Measurements from ENCODE around the gene GORASP1.

The GORASP1 gene

DNA sequence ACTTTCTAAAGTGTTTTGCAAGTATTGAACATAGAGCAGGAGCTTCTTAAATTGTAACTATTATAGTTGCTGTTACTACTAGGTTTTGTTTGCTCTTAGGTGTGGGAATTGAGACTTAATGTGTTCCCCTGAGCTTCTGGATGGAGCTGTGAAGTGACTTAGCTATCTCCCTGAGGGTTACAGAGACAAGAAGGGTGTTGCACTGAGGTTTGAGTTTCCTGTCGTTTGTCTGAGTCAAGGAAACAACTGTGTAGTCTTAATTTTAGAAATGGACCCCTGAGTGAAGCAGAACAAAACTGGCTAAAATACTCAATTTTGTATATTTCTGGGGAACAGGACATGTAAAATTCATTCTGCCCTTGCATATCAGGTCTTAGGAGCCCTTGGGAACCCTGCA, 20.5 kb upstream of the GORASP1 start:
- no peak overlapping the region for H3K14ac ChIP-seq (ENCODE audit: low read length in 2 of 2)
- H4K8ac ChIP-seq (ENCODE audit: low read length) = no peak overlapping the region
- H3K4me2 ChIP-seq (ENCODE audit: low read length, poor library complexity, severe bottlenecking) = no peak overlapping the region
- H2BK120ac ChIP-seq (ENCODE audit: low read depth, low read length) = no peak overlapping the region
- H3K18ac ChIP-seq (ENCODE audit: low read depth in 1 of 2, low read length in 2 of 2) = no peak overlapping the region
- H3K23ac ChIP-seq (ENCODE audit: low read length in 2 of 2) = no peak overlapping the region
- no peak overlapping the region for H2BK15ac ChIP-seq (ENCODE audit: low read depth, poor library complexity, severe bottlenecking)
- WGBS = 67% methylated on average over 1 of the region's 1 CpG
- no peak overlapping the region for H3K4ac ChIP-seq (ENCODE audit: low read depth in 1 of 2, low read length in 2 of 2)
- H3K9me3 ChIP-seq (ENCODE audit: control insufficient read depth, low read length) = no peaks in the 10 kb centered on the region
- H2AFZ ChIP-seq (ENCODE audit: low read depth, low read length) = no peak overlapping the region
- no peak for DNase-seq
- no peak overlapping the region for H2AK5ac ChIP-seq (ENCODE audit: low read length, severe bottlenecking)
- no peaks in the 10 kb centered on the region for H3K79me1 ChIP-seq (replicated peaks; ENCODE audit: low read length, poor library complexity, severe bottlenecking)
- no peak overlapping the region for H4K91ac ChIP-seq (ENCODE audit: low read length)
- H3K27ac ChIP-seq (ENCODE audit: low read length, poor library complexity, severe bottlenecking) = no peak overlapping the region
- peaks cover 0 to 18% of the 10 kb centered on the region in 2 experiments for H3K36me3 ChIP-seq (ENCODE audit: control insufficient read depth in 1 of 2, insufficient read depth in 2 of 2, low read depth in 1 of 2, low read length in 2 of 2)
- no peak overlapping the region for H2BK5ac ChIP-seq (ENCODE audit: low read depth, low read length, poor library complexity, severe bottlenecking)
- H3K27me3 ChIP-seq (ENCODE audit: control insufficient read depth in 1 of 2, insufficient read depth in 1 of 2, low read length in 2 of 2) = no peaks in the 10 kb centered on the region
- no peak overlapping the region for H3K9ac ChIP-seq (ENCODE audit: low read length)
- no peak overlapping the region for H3K4me3 ChIP-seq (ENCODE audit: insufficient read depth in 1 of 2, low read depth in 1 of 2, low read length in 2 of 2)
- H3K4me1 ChIP-seq (ENCODE audit: control insufficient read depth, insufficient read depth, low read depth, low read length) = peaks cover 15% of the 10 kb centered on the region
- no peak overlapping the region for H2BK12ac ChIP-seq (ENCODE audit: low read length in 2 of 2)

DNA sequence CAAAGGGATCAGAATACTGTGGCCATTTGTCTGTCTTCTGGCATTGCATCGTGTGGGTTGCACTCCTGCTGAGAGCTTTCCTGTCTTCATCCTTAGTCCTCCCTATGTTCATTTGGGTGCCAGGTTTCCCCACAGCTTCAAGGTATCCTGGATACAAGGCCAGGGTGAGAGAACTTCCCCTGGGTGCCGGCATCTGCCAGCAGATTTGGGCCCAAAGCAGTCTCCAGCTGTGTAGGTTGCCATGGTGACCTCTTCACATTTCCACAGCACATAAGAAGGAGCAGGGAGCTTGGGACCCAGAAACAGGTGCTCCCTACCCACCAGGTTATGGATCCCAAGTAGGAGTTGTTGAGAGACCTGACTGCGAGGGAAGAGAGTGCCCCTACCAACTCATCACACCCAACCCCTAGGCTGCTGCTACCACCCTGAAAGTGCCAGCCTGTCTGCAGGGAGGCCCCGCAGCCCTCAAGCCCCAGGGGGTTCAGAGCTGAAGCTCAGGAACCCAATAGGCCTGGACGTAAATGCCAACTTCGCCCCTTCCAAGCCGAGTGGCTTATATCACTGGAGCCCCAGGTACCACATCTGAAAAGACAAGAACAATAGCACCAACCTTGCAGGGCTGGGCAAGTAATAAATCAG, 20.0 kb upstream of the GORASP1 start:
- H3K4me3 ChIP-seq (ENCODE audit: insufficient read depth in 1 of 2, low read depth in 1 of 2, low read length in 2 of 2) = no peak overlapping the region
- H3K4me1 ChIP-seq (ENCODE audit: control insufficient read depth, insufficient read depth, low read depth, low read length) = peaks cover 15% of the 10 kb centered on the region
- no peak overlapping the region for H3K14ac ChIP-seq (ENCODE audit: low read length in 2 of 2)
- no peak overlapping the region for H2BK12ac ChIP-seq (ENCODE audit: low read length in 2 of 2)
- no peak overlapping the region for H2BK5ac ChIP-seq (ENCODE audit: low read depth, low read length, poor library complexity, severe bottlenecking)
- no peak overlapping the region for H2AK5ac ChIP-seq (ENCODE audit: low read length, severe bottlenecking)
- H3K23ac ChIP-seq (ENCODE audit: low read length in 2 of 2) = no peak overlapping the region
- H3K18ac ChIP-seq (ENCODE audit: low read depth in 1 of 2, low read length in 2 of 2) = no peak overlapping the region
- H3K9ac ChIP-seq (ENCODE audit: low read length) = no peak overlapping the region
- no peaks in the 10 kb centered on the region for H3K27me3 ChIP-seq (ENCODE audit: control insufficient read depth in 1 of 2, insufficient read depth in 1 of 2, low read length in 2 of 2)
- H3K36me3 ChIP-seq (ENCODE audit: control insufficient read depth in 1 of 2, insufficient read depth in 2 of 2, low read depth in 1 of 2, low read length in 2 of 2) = peaks cover 0 to 18% of the 10 kb centered on the region in 2 experiments
- H3K27ac ChIP-seq (ENCODE audit: low read length, poor library complexity, severe bottlenecking) = no peak overlapping the region
- no peak overlapping the region for H3K4ac ChIP-seq (ENCODE audit: low read depth in 1 of 2, low read length in 2 of 2)
- DNase-seq = no peak
- 89% methylated on average over 7 of the region's 7 CpGs for WGBS
- no peak overlapping the region for H2AFZ ChIP-seq (ENCODE audit: low read depth, low read length)
- H3K4me2 ChIP-seq (ENCODE audit: low read length, poor library complexity, severe bottlenecking) = no peak overlapping the region
- no peaks in the 10 kb centered on the region for H3K79me1 ChIP-seq (replicated peaks; ENCODE audit: low read length, poor library complexity, severe bottlenecking)
- peak overlapping the region; percentile 65 for H2BK15ac ChIP-seq (ENCODE audit: low read depth, poor library complexity, severe bottlenecking)
- no peak overlapping the region for H4K91ac ChIP-seq (ENCODE audit: low read length)
- H3K9me3 ChIP-seq (ENCODE audit: control insufficient read depth, low read length) = no peaks in the 10 kb centered on the region
- no peak overlapping the region for H2BK120ac ChIP-seq (ENCODE audit: low read depth, low read length)
- H4K8ac ChIP-seq (ENCODE audit: low read length) = no peak overlapping the region

DNA sequence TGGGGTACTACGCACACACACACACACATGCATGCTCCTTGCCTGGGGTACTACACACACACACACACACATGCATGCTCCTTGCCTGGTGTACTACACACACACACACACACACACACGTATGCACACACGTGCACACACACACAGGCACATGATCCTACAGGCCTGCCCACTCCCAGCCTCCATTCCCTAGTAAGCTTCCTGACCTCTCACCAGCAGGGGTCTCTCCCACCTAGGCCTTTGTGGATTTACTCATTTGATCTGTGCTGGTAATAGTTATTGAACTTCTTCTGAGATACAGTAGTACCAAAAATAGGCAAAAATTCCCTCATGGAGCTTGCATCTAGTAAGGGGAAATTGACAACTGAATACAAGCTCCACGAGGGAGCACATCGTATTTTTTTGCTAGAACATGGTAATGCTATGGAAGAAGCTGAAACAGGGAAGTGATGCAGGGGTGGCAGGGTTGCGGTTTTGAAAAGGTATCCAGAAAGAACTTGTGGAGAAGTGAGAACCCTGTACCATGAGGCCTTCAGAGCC, 19.2 kb upstream of the GORASP1 start:
- H3K9ac ChIP-seq (ENCODE audit: low read length) = no peak overlapping the region
- DNase-seq = peak; percentile 65
- 65% methylated on average over 6 of the region's 6 CpGs for WGBS
- no peak overlapping the region for H2AFZ ChIP-seq (ENCODE audit: low read depth, low read length)
- peaks cover 15% of the 10 kb centered on the region for H3K4me1 ChIP-seq (ENCODE audit: control insufficient read depth, insufficient read depth, low read depth, low read length)
- no peak overlapping the region for H2BK5ac ChIP-seq (ENCODE audit: low read depth, low read length, poor library complexity, severe bottlenecking)
- no peak overlapping the region for H3K4me3 ChIP-seq (ENCODE audit: insufficient read depth in 1 of 2, low read depth in 1 of 2, low read length in 2 of 2)
- H3K79me1 ChIP-seq (replicated peaks; ENCODE audit: low read length, poor library complexity, severe bottlenecking) = no peaks in the 10 kb centered on the region
- no peak overlapping the region for H3K14ac ChIP-seq (ENCODE audit: low read length in 2 of 2)
- H3K27me3 ChIP-seq (ENCODE audit: control insufficient read depth in 1 of 2, insufficient read depth in 1 of 2, low read length in 2 of 2) = no peaks in the 10 kb centered on the region
- no peak overlapping the region for H4K8ac ChIP-seq (ENCODE audit: low read length)
- H2BK12ac ChIP-seq (ENCODE audit: low read length in 2 of 2) = no peak overlapping the region
- H3K4ac ChIP-seq (ENCODE audit: low read depth in 1 of 2, low read length in 2 of 2) = no peak overlapping the region
- no peak overlapping the region for H2BK15ac ChIP-seq (ENCODE audit: low read depth, poor library complexity, severe bottlenecking)
- no peak overlapping the region for H3K27ac ChIP-seq (ENCODE audit: low read length, poor library complexity, severe bottlenecking)
- no peak overlapping the region for H2BK120ac ChIP-seq (ENCODE audit: low read depth, low read length)
- no peak overlapping the region for H4K91ac ChIP-seq (ENCODE audit: low read length)
- no peak overlapping the region for H3K4me2 ChIP-seq (ENCODE audit: low read length, poor library complexity, severe bottlenecking)
- no peak overlapping the region for H2AK5ac ChIP-seq (ENCODE audit: low read length, severe bottlenecking)
- H3K23ac ChIP-seq (ENCODE audit: low read length in 2 of 2) = no peak overlapping the region
- peaks cover 0 to 18% of the 10 kb centered on the region in 2 experiments for H3K36me3 ChIP-seq (ENCODE audit: control insufficient read depth in 1 of 2, insufficient read depth in 2 of 2, low read depth in 1 of 2, low read length in 2 of 2)
- H3K18ac ChIP-seq (ENCODE audit: low read depth in 1 of 2, low read length in 2 of 2) = no peak overlapping the region
- no peaks in the 10 kb centered on the region for H3K9me3 ChIP-seq (ENCODE audit: control insufficient read depth, low read length)

DNA sequence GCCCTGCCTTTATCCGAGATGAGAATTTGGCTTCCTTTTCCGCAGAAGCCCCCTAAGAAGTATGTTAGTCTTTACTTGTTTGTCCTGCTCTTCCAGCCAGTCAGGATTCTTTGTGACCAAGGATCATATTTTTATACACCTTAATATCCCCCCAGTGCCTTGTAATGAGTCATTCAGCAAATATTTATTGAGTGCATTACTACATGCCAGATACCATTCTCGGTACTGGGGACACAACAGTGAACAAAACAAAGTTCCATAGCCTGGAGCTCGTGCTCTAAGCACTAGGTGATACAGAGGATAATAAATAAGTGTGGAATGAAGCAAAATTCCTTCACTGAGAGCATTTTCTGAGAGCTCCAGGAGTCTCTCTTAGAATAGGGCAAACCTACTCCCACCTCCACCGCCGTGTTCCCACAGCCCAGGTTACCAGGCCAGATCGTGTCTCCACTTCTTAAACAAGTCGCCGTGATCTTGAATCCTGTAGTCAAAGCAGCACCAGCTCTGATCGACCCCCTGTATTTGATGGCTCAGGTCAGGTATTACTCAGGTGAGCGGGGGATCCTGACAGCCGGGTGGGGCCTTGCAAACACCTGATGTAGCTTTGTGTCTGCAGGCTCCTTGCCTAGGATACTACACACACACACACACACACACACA, 18.5 kb upstream of the GORASP1 start:
- Histone ChIP-seq H3K4ac (ENCODE audit: low read depth in 1 of 2, low read length in 2 of 2) (no peak overlapping the region), H3K27me3 (ENCODE audit: control insufficient read depth in 1 of 2, insufficient read depth in 1 of 2, low read length in 2 of 2) (no peaks in the 10 kb centered on the region), H4K8ac (ENCODE audit: low read length) (no peak overlapping the region), H3K4me2 (ENCODE audit: low read length, poor library complexity, severe bottlenecking) (no peak overlapping the region), H3K4me1 (ENCODE audit: control insufficient read depth, insufficient read depth, low read depth, low read length) (peaks cover 15% of the 10 kb centered on the region), H3K23ac (ENCODE audit: low read length in 2 of 2) (no peak overlapping the region), H4K91ac (ENCODE audit: low read length) (no peak overlapping the region), H2BK12ac (ENCODE audit: low read length in 2 of 2) (no peak overlapping the region), H2BK15ac (ENCODE audit: low read depth, poor library complexity, severe bottlenecking) (no peak overlapping the region), H3K36me3 (ENCODE audit: control insufficient read depth in 1 of 2, insufficient read depth in 2 of 2, low read depth in 1 of 2, low read length in 2 of 2) (peaks cover 0 to 16% of the 10 kb centered on the region in 2 experiments), H3K4me3 (ENCODE audit: insufficient read depth in 1 of 2, low read depth in 1 of 2, low read length in 2 of 2) (no peak overlapping the region), H3K79me1 (replicated peaks; ENCODE audit: low read length, poor library complexity, severe bottlenecking) (no peaks in the 10 kb centered on the region), H3K18ac (ENCODE audit: low read depth in 1 of 2, low read length in 2 of 2) (no peak overlapping the region), H3K9ac (ENCODE audit: low read length) (peak overlapping the region; percentile 20), H2BK120ac (ENCODE audit: low read depth, low read length) (no peak overlapping the region), H3K14ac (ENCODE audit: low read length in 2 of 2) (no peak overlapping the region), H2AK5ac (ENCODE audit: low read length, severe bottlenecking) (no peak overlapping the region), H3K9me3 (ENCODE audit: control insufficient read depth, low read length) (no peaks in the 10 kb centered on the region), H2BK5ac (ENCODE audit: low read depth, low read length, poor library complexity, severe bottlenecking) (no peak overlapping the region), H2AFZ (ENCODE audit: low read depth, low read length) (no peak overlapping the region), H3K27ac (ENCODE audit: low read length, poor library complexity, severe bottlenecking) (no peak overlapping the region)
- peak; percentile 23 for DNase-seq
- 78% methylated on average over 11 of the region's 12 CpGs for WGBS
